Adrenal gland (tissue), 5 donors: ENCODE results near the gene SYT15.

Experiments
- CTCF ChIP-seq, 6 experiments: fragments of 450-650 bp in 4 of 6; fragments of 200-600 bp in 2 of 6; sonication (generic) in 1 of 6; IDR thresholded peaks; 1 replicate in 5 of 6; 2 replicates in 1 of 6; pipeline versions ENCODE4 v1.5.1 to v1.8.0; 2016 to 2021; ENCODE audit warnings: antibody characterized with exemption in 6 of 6, mild to moderate bottlenecking in 2 of 6, moderate library complexity in 1 of 6
- POLR2A ChIP-seq, 2 donors: fragments of 450-650 bp; IDR thresholded peaks; one replicate each; pipeline ENCODE4 v1.6.1; 2017; ENCODE audit warnings: antibody characterized with exemption in 2 of 2, mild to moderate bottlenecking in 2 of 2, moderate library complexity in 1 of 2
- donor health status: DM: no; HTN: no; CAD: no.

- TF ChIP-seq CTCF (IDR thresholded peaks at IDR 0.05) (no peak), POLR2A (IDR thresholded peaks at IDR 0.05) (no peak)
Observed at GRCh38 chr10:46559231-46559671, 19.7 kb upstream of the SYT15 start.
